LNCAP (cell line): ENCODE data around the gene TMPRSS7.

Source experiments
- TF ChIP-seq, protein P1 (sequence below): fragments of 450-650 bp; IDR thresholded peaks from 2 replicates; pipeline ENCODE4 v1.5.1; 2017; ENCODE audit warnings: mild to moderate bottlenecking

The TMPRSS7 gene

DNA sequence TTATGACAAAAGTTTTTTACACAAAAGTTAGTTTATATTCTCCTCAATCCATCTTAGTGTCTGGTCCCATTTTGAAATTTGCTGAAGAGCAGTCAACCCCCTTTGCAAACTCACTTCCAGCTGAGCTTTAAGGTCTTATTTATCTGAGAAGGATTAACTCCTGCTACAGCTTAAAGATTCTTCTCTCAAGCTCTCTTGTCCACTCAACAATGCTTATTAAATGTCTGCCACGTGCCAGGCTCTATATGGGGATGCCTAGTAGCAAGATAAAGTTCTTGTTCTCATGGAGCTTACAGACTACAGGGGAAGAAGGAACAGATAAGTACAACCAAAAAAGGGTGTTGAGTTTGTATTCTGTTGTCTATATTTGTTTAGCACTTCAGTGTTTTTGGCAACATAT, 18.7 kb downstream of the TMPRSS7 start:
- TF ChIP-seq, protein P1, sequence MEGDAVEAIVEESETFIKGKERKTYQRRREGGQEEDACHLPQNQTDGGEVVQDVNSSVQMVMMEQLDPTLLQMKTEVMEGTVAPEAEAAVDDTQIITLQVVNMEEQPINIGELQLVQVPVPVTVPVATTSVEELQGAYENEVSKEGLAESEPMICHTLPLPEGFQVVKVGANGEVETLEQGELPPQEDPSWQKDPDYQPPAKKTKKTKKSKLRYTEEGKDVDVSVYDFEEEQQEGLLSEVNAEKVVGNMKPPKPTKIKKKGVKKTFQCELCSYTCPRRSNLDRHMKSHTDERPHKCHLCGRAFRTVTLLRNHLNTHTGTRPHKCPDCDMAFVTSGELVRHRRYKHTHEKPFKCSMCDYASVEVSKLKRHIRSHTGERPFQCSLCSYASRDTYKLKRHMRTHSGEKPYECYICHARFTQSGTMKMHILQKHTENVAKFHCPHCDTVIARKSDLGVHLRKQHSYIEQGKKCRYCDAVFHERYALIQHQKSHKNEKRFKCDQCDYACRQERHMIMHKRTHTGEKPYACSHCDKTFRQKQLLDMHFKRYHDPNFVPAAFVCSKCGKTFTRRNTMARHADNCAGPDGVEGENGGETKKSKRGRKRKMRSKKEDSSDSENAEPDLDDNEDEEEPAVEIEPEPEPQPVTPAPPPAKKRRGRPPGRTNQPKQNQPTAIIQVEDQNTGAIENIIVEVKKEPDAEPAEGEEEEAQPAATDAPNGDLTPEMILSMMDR: no peak

DNA sequence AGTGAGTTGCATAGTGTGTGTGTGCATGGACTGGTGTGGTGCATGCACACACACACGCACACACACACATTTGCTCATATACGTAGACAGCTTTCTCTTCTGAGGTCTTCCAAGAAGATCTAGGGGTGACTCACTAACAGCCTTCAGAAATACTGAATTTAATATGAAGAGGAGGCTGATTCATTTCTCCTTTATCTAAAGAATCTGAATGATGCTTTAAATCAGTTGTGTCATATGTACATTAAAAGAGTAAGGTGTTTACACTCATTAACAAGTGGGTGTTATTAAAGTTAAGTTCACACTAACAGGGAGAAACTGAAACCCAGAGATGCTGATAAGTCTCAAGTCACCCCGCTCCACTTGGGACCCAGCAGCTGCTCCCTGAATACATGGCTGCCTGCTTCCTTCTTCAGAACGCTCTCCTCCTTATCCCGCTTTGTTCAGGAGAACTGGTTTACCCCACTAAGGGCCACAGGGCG, 22.0 kb downstream of the TMPRSS7 start:
- TF ChIP-seq, protein P1: no peak

GRCh38 chr3:112059497-112059896, 25.0 kb downstream of the TMPRSS7 start:
- TF ChIP-seq, protein P1: no peak

DNA sequence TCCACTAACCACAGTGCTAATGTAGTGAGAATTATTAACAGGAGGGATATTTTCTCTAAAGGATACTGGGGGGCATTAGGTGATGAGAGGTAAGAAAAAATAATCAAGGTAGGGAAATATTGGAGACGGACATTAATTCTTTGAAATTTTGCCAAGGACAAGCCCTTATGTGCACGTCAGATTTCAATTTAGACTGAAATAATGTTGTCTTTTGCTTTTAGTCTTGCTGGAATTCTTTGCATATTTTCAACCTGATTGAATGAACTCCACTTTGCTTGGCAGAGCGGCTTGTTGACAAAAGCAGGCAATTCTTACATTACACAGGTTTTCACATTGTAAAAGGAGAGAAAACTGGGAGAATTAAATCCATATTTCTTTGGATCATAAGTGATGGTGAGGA, 26.6 kb downstream of the TMPRSS7 start:
- TF ChIP-seq, protein P1: no peak

DNA sequence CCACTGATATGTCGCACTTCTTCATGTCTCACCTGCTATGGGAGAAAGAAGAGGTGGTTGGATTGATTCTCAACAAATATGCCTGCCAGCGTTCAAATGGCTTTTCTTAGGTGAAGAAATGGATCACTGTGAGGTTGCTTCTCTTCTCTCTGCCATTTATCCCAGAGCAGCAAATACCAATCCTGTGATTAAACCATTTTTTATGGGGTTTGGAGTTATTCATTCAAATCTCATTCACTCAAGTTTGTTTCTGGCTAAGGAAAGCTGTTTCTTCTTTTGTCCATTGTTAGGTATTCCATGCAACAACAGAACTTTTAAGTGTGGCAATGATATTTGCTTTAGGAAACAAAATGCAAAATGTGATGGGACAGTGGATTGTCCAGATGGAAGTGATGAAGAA, 39.5 kb downstream of the TMPRSS7 start:
- TF ChIP-seq, protein P1: no peak

DNA sequence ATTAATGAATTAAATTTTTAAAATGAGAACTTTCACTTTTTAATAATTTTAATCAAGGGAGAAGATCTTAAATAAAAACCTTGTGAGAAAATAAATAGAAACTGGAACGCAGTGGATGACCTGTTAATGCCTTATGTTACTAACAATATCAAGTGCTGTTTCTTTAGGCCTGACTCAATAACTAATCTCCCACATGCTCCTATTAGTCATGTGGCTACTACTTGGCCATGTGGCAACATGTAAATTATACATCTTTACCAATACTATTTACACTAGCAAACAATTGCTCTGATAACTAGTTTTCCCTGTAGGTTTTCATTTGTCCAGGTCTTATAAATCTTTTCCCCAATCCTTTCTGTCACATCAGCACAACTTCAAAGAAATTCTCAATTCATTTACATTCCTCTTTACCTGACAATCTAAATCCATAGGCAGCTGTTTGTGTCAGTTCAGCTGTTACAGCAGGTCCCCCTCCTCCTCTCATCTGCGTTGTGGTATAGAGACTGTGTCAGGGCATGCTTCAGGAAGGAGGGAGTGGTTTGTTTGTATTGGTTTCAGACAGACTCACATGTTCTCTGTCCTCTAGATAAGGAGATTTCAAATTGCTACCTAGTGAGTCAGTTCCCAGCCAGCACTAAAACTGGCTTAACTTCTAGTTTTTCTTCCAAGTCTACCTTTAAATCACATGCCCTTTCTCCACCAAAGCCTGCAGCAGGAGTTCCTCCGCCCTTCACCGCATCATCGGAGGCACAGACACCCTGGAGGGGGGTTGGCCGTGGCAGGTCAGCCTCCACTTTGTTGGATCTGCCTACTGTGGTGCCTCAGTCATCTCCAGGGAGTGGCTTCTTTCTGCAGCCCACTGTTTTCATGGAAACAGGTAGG, 40.3 kb downstream of the TMPRSS7 start:
- TF ChIP-seq, protein P1: no peak

DNA sequence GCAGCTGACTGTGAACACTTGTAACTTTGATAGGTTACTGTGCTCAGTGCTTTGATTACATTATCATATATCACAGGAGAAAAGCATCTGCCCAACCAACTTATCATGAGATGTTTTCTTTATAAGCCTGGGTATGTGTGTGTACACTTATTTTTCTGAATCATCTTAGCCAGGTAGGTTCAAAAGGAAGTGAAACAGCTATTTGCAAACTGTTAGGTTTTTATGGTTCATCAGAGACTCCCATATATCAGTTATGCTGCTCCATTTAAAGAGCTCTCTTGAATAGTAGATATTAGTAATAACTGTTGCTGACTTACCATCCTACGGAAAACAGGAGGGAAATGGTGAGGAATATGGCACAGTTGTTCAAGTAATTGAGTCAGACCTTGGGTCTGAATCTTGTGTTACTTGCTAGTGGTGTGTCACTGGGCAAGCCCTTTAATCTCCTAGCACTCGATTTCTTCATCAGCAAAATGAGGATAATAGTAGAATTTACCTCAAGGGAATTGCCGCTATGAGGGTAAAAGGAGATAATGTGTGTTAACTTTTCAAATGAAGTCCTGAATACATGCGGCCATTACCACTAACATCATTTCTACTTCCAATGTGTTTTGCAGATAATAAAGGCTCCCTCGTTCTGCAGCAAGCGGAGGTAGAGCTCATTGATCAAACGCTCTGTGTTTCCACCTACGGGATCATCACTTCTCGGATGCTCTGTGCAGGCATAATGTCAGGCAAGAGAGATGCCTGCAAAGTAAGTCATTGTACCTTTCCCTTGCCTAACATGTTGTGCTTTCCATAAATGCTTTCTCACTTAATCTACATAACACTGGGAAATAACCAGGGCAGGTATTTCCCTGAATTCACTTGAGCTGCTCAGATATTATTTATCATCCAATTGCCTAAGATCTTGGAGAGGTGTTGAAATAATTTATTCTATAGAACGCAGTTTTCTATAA, 43.9 kb downstream of the TMPRSS7 start:
- TF ChIP-seq, protein P1: no peak
